ENCODE data around the gene RSRC1.

DNA sequence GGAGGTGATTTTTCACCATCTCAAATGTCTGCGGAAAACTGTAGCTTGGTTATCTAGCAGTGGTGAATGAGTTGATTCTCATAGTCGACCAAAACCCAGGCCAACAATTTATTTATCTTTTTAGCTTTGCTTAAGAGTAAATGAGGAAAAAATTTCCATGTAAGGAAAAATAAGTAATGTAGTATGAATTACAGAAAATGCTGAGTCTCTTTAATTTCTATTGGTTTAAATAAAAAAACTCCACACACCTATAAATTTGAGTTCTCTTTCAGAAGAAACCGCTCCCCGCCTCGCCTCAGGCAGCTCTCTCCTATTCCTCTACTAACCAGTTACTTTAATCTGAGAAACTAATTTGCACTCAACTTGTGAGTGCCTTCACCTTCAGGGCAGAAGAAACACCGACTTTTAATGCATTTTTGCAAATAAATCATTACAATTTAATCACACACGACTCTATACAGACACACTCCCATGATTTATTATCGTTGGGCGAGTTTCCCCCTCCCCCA, 540 bp upstream of the RSRC1 start:
- TF ChIP-seq, protein P1, sequence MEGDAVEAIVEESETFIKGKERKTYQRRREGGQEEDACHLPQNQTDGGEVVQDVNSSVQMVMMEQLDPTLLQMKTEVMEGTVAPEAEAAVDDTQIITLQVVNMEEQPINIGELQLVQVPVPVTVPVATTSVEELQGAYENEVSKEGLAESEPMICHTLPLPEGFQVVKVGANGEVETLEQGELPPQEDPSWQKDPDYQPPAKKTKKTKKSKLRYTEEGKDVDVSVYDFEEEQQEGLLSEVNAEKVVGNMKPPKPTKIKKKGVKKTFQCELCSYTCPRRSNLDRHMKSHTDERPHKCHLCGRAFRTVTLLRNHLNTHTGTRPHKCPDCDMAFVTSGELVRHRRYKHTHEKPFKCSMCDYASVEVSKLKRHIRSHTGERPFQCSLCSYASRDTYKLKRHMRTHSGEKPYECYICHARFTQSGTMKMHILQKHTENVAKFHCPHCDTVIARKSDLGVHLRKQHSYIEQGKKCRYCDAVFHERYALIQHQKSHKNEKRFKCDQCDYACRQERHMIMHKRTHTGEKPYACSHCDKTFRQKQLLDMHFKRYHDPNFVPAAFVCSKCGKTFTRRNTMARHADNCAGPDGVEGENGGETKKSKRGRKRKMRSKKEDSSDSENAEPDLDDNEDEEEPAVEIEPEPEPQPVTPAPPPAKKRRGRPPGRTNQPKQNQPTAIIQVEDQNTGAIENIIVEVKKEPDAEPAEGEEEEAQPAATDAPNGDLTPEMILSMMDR (IDR thresholded peaks at IDR 0.05; ENCODE audit: borderline replicate concordance, extremely low read depth, low read length, poor library complexity, severe bottlenecking), result no peak
- TF ChIP-seq EZH2 (IDR thresholded peaks at IDR 0.05; ENCODE audit: borderline replicate concordance, low read depth, low read length, severe bottlenecking), result no peak
